Measurements from ENCODE around the gene HTR4.

The HTR4 gene

GRCh38 chr5:148660346-148660660 lies 6.0 kb upstream of the HTR4 start:
- DNase-seq (ENCODE audit: low spot score) = no peak
- no peak for TF ChIP-seq CTCF (IDR thresholded peaks at IDR 0.05; ENCODE audit: extremely low read depth, missing control alignments)

- DNase-seq (ENCODE audit: low spot score) = no peak
- no peak for TF ChIP-seq CTCF (IDR thresholded peaks at IDR 0.05; ENCODE audit: extremely low read depth, missing control alignments)
Measured at GRCh38 chr5:148659641-148660345, 5.5 kb upstream of the HTR4 start.

- TF ChIP-seq CTCF (IDR thresholded peaks at IDR 0.05; ENCODE audit: extremely low read depth, missing control alignments) = no peak
- no peak for DNase-seq (ENCODE audit: low spot score)
Measured at GRCh38 chr5:148653291-148653835, 964 bp downstream of the HTR4 start.

GRCh38 chr5:148651528-148651927 lies 2.8 kb downstream of the HTR4 start:
- no peak for DNase-seq (ENCODE audit: low spot score)
- TF ChIP-seq CTCF (IDR thresholded peaks at IDR 0.05; ENCODE audit: extremely low read depth, missing control alignments) = no peak

- DNase-seq (ENCODE audit: low spot score) = no peak
- TF ChIP-seq CTCF (IDR thresholded peaks at IDR 0.05; ENCODE audit: extremely low read depth, missing control alignments) = no peak
Measured at GRCh38 chr5:148645527-148645926, 8.8 kb downstream of the HTR4 start.

- no peak for TF ChIP-seq CTCF (IDR thresholded peaks at IDR 0.05; ENCODE audit: extremely low read depth, missing control alignments)
- DNase-seq (ENCODE audit: low spot score) = no peak
Measured at GRCh38 chr5:148641735-148642134, 12.6 kb downstream of the HTR4 start.

- no peak for DNase-seq (ENCODE audit: low spot score)
- no peak for TF ChIP-seq CTCF (IDR thresholded peaks at IDR 0.05; ENCODE audit: extremely low read depth, missing control alignments)
Measured at GRCh38 chr5:148640471-148640870, 13.9 kb downstream of the HTR4 start.

Measured in GM20000 (cell line).